ENCODE data around the gene MGAT5.
"Not testable (repeated sequence)": the region's sequence is repeated elsewhere in the genome, so short reads cannot be mapped to it uniquely, and the experiment has no call there.

Gene MGAT5

DNA sequence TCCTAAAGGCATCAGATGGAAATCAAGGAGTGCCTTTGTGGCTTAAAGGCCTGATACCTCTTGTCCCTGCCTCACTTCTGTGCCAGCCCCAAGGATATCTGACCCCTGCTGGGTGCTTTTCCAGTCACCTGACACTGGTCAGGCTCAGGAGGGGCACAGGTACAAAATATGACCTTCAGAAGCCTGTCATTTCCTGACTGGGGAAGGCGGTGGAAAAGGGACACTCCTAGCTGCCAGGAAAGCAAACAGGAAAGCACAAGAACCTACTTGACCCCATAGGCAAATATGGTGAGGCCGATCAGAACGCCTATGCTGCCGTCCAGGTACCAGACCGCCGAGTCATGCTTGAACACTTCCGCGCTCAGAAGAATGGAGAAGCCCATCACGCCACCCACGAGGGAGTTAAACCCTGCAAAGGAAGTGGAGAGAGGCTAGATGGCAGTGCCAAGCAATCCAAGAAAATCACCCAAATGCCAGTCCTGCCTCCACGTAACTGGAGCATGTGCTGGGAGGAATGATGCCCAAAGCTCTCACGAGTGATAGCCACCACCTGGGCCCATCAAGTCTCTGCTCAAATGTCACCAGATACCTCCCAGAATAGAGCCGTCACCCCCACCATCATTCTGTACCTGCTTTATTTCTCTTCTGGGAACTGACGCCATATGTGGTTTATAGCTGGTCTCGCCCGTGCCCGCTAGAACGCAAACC lies 204.0 kb downstream of the MGAT5 start:
- peak; percentile 27 for DNase-seq

DNA sequence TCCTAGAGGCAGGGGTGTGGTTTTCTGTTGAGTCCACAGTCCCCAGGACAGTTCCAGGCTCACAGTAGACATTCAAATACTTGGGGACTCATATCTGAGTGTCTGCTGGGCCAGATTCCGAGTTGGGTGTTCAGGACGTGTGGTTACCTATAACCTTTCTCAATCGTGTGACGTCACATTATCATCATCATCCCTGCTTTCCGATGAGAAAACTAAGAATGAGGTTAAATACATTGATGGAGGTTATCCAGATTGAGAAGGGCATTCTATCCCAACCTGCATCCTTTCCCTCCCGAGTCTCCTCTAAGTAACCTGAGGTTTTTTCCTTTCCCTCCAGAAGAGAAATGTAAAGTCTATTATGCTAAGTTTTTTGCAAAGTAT lies 204.6 kb downstream of the MGAT5 start:
- DNase-seq = no peak

DNA sequence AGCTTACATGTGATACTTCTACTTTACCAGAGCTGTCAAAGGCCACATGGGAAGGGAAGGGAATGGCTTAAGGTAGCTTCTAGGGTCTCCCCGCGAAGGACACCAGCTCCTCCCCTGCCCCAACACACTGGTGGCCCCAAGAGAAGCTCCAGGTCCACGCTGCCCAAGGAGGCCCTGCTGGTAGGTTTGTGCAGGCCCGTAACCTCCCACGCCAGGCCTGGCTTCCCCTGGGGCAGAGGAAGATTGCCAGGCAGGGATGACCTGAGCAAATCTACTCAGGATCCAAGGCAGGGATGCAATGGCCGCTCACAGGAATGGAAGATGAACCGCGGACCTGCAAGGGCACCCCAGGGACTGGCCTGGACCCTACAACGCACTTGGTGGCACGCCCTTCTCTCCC lies 205.1 kb downstream of the MGAT5 start:
- no peak for DNase-seq

DNA sequence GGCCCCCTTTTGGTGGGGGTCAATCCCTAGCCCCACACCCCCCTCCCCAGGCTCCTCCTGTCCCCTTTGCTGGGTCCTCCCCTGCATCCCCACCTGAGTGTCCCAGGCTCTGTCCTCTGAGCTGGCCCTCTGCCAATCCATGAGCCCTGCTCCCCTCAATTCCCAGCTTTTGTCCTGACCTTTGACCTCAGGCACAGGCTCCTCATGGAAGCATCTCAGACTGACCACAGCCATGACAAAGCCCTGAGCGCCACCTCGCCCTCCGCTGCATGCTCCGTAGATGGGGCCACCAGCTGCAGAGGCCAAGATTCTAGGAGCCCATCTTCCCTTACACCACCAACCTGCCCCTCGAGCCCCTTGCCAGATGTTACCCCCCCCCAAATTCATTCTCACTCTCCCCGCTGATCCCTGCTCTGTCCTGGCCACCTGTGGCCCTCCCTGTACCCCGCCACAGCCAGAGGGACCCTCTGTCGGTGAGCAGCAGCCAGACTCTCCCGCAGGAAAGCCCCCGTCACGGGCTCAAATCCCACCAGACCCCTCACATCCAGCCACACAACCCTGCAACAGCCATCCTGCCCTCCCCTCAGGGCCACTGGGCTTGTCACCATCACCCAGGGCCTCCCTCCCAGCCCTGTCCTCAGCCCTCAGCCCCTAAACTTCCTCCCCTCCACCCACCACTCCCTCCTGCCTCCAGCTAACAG lies 206.0 kb downstream of the MGAT5 start:
- DNase-seq = no peak

DNA sequence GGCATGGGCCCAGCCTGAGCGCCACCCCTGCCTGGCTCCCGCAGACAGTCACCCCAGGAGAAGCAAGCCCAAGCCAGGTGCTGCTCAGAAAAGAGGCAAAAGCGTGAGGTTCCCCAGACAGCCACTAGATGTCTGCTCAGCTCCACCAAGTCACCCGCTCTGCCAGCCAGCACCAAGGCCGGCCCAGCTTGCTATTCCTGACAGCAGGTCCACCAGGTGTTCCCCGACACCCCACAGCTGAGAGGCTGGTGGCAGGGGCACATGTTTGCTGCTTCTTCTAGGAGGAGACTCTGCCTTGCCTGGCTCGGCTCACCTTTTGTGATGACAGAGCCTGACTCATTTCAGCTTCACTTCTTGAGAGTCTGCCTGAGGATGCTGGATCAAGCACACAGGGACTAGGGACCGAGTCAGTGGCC lies 206.7 kb downstream of the MGAT5 start:
- DNase-seq = peak; percentile 59

DNA sequence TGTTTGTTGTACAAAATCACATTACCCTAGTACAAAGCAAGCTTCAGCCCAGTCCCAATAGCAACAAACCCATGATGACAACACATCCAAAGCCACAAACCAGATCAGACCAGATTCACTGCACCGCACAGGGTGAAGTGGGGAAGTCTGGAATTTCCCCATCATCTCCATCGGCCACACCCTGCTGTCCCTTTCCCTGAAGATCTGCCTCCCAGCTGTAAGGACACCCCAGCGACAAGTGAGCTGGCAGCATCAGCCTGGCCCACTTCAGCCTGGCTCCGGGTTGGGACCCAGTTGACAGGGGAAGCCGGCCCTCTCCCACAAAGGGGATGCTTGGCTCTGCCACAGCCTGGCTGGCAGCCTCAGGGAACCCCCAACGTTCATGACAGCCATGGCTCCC lies 207.6 kb downstream of the MGAT5 start:
- no peak for DNase-seq

DNA sequence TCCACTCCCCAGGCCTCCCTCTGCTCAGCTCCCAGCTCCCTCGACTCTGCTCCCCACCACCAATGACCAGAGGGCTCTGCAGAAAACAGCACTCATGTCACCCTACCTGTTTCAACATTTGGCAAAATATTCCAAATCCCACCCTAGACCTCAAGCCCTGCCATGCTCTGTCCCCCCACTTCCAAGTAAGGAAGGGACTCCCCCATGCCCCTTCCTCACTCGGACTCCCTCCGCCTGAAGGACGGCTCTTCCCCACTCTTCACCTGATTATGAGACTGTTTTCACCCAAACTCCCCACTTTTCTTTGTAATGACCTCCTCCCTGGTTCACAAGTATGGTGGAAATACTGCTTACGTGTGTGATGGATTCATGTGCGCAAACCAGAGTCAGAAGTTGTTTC lies 208.4 kb downstream of the MGAT5 start:
- DNase-seq = no peak

DNA sequence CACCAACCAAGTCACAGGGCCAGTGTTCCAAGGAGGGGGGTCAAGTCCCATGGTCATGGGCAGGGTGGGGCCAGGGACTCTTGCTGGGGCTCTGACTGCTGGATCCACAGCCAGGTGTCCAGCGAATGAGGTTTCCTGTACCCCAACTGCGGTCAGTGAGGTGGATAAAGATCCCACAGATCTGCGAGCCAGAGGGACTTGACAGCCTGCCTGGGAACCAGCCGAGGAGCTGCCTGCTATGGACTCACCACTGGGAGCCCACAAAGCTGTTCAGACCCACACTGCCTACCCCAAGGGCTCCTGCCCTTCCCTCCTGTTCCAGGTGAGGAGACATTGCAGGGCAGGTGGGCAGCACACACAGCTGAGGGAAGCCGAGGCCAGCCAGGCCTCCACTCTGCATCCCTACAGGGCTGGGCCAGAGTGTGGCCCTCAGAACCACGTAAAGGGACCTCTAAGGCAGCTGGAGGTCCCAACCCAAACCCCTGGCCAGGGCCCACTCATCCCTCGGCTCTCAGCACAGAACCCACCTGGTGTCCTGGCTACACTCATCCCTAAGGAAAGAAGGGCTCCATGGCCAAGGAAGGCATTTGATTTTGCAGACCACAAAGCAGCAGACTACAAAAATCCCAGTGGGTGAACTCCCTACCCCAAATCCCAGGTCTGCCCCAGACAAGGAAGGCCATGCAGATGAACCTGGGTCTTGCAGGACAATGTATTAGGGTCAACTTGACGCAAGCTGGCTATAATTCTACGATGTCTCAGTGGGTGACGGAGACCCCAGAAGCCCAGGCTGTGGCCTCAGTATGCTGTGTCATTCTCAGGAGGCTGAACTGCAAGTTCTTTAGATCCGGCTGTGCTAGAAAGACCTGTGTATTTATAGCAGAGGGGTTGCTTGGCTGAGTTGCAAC lies 209.2 kb downstream of the MGAT5 start:
- no peak for DNase-seq

DNA sequence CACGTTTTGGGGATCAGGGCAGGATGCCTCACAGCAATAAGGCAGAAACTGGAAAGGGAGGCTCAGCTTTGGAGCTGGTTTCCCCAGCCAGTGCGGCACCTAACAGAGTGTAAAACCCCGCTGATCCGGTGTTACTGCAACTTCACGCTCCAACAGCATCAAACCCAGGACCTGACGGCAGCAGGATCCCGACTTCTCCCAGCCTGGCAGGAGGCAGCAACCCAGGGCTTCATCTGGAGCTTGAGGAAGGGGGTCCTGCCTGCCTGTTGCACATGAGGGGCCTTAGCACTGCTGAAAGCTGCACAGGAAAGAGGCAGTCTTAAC lies 209.8 kb downstream of the MGAT5 start:
- DNase-seq = no peak

DNA sequence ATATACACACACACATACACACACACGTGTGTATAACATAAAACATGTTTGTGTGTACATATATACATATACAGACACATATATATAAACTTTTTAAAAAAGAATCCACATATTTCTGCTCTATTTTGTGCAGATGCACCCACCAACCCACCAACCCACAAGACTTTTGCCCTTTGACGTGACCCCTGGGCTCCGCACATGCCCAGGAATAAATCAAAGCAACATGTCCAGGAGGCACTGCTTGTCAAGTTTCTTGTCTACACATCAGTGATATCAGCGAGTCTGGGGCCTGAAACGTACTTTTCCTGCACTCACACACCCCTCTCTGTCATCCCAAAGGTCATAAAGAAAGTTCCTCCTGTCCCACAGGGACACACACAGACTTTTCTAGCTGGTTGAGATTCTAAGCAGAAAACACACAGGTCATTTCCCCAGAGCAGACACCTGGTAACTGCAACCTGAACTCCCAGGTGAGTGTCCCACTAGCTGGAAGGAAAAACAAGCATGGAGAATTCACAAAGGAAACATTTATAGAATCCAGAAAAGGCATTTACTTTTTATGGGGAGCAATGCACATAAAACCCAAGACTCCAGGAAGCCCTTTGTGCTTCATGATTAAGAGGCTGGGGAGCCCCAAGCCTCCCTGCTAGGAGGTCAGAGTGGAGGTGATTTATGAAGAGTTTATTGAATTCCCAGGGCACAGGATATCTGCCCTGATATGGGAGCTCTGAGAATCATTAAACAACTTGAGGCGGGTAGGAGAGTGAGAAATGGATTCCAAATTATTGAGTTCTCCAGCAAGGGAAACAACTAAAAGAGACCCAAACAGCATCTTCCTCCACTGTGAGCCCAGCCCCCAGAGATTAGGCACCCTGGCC lies 211.6 kb downstream of the MGAT5 start:
- no peak for DNase-seq

DNA sequence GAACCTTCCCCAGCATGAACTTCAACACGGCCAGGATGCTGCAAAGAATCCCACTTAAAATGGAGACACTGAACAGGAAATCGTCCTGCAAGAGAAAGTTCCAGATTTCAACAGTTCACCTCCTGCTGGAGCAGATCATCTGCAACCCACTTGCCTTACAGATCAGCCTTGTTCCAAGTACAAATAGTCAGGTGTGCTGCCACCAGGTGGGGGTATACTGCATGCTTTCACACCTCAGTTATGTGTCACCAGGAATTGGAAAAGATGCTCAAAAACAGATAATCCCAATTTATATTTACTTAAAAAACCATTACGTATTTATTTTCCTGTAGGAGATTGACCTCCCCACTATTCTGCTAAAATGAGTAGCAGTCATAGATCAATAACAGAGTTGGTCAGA lies 212.3 kb downstream of the MGAT5 start:
- DNase-seq = peak; percentile 11

DNA sequence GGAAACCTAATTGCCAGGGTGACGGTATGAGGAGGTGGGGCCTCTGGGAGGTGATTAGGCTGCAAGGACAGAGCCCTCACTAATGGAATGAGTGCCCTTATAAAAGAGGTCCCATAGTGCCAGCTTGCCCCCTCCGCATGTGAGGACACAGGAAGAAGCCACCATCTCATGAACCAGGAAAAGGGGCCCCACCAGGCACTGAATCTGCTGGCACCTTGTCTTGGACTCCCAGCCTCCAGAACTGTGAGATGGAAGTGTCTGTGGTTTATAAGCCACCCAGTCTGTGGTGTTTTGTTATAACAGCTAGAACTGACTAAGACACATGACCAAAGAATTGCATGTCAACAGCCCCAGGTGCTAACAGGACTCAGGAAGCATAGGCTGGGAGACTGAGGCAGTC lies 214.3 kb downstream of the MGAT5 start:
- no peak for DNase-seq

DNA sequence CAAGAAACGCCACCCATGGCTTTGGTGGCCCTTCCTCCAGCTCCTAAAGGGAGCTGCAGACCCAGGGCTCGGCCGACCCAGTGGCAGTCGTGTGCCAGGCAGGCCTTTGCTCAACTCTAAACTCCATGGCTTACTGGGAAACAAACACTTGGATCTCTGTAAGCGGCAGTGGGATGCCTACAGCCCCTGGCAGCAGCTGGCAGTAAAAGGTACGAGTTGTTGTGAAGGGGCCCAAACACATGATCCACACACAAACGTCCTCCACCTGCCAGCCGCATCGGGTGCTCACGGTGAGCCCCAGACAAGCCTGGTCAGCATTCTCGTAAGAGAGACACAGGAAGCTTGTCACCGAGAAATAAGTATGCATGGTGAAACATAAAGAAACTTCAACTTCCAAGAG lies 214.9 kb downstream of the MGAT5 start:
- DNase-seq = no peak

DNA sequence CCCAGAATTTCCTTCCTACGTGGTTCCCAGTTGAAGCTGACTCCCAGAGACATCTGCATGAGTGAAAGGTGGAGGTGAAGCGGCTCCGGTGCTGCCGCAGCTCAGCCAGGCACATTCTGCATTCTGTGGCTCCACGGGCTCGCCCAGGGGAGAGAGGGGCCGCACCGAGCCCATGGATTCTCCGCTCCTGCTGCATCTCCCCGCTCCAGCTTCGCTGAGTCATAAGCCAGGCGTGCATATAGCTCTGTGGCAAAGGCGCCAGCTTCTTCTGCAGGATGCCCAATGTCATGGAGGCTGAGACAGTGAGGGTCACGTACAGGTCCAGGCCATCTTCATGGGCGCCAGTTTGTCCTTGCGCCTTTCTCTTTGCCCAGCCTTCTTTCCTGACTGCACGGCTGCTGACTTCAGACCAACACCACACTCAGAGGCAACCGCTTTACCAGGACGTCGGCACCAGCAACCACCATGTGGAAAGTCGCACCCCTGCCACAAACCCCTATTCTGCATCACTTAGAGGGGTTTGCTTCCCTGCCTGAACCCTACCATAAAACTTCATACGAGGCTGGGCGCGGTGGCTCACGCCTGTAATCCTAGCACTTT lies 215.7 kb downstream of the MGAT5 start:
- DNase-seq = no peak

DNA sequence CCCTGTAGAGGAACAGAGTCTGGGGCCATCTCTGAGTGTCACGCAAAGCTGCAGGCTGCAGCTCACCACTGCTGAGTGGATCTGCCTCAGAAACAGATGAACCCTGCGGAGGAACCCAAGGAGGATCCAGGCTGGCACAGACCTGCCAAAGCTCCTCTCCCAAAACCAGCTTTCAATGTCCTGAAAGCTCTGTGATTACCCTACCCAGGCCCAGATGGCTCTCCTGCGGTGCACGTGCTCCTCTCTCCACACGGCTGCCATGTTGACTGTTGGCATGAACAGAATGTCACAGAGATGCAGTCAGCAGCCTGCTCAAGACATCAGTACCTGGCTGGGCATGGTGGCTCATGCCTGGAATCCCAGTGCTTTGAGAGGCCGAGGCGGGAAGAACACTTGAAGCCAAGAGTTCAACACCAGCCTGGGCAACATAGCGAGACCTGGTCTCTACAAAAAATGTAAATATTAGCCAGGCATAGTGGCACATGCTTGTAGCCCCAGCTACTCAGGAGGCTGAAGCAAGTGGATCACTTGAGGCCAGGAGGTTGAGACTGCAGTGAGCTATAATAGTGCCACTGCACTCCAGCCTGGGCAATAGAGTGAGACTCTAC lies 216.8 kb downstream of the MGAT5 start:
- no peak for DNase-seq

DNA sequence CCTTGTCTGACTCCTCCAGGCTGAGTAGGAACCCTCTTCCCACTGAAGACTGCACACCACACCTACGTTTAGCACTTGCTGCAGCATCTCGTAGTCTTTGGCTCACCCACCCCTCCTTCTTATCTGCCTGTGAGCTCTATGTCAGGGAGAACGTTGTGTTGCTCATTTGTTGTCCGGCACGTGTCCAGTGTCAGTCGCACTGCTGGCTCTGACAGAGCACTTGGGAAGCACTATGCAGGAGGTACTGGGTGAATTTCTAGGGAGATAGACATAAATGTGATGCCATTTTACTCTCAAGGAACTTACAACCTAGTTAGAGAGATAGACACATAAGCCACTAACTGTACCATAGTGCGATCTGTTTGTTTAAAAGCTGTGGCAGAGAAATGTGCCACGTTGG lies 223.1 kb downstream of the MGAT5 start:
- DNase-seq = not testable (repeated sequence)

DNA sequence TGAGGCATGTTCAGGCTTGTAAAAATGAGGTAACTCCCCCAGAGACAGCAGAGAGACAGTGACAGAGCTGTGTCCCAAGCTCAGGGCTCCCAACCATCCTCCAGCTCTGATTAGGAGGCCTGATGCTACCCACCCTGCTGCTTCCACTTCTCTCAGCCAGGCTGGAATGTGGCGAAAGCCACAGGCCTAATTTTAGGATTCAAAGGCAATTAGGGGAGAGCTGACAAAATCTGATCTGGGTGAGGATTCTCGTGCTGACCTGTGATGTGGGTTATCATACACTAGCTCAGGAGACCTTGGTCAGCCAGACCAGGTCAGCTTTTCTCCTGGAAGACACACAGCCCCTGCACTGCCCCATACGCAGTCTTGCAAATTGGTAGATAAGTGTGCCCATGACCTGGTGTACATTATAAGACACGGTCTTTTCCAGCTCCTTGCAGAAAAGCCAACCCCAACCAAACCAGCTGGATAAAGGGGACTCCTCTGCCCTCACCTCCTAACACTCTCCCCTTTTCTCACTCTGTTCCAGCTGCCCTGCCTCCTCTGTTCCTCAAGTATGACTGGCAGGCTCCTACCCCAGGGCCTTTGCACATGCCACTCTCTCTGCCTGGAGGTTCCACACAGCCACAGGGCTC lies 225.9 kb downstream of the MGAT5 start:
- DNase-seq = no peak

DNA sequence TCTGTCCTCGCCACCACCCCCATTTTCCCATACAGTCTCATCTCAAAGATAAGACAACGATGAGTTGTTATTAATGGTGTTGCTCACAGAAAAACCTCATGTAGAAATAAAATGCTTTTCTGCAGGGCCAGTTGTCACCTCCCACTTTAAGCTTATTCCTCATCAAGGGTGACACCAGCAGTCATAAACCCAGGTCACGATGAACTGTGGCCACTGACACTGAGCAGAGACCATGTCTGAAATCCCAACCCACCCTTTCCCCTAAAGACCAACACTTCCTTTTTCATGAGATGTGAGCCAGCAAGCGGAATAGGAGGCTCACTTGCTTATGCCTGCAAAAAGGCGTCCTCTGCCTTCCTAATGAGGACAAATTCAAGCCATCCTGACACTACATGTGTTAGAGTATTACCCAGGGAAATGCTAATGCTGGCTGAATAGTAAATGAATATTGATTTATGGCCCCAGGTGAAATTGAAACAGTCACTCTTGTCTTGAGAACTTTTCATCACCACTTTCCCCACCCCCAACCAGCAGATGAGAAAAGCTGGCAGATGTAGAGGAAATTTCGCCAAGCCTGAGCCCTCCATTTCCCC lies 228.4 kb downstream of the MGAT5 start:
- DNase-seq = no peak

DNA sequence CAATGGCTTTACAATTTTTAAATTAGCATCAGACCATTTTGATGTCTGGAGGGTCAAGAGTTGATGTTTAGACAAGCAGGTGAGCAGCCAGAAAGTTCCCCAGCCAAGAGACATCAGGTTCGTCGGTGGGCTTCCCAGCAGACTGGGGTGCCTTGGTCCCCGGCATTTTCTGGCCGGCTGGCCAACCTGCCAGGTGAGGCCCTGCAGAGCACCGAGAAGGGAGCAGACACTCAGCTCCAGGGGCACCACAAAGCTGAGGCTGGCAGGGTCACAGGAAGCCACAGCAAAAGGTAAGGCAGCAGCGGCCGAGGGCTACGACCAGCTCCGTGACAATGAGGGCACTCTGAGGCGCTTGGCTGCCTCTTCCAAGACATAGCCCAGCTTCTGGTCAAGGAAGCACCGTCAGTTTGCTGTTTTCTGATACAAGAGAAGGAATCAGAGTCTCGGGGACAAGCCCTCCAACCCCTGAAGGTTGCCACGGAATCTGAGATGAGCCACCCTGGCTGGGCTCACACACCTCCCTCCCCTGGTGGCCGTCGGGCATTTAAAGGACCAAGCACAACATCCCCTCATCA lies 229.0 kb downstream of the MGAT5 start:
- no peak for DNase-seq

DNA sequence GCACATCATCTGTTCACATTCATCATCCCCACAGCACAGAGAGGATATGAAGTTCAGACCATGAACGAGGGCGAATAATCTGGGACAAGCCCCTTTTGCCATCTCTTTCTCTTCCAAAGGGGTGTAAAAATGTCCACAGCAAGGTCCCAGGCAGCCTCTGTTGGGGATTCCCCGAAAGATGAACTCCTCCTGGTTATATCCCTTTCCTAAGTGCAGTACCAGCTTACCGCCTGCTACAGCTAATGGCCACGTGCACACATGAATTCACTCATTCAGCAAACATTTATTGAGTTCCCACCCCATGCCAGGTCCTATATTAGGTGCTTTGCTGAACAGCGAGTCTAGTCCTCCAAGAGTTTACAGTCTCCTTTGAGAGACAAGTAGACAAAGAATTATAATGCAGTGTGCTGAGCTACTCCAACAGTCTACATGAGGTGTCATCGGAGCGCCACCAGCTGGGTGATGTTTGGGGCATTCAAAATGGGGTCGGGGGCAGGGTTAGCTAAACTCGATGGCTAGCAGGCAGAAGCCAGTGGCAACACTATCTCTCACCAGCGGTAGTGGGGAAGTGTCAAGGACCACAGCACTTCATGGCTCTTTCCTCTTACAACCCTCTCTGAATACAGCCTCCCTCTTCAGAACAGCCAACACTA lies 236.0 kb downstream of the MGAT5 start:
- no peak for DNase-seq

Measured in NCI-H510A (cell line).